ENCODE measurements around the gene CALM1.

Gene CALM1

DNA sequence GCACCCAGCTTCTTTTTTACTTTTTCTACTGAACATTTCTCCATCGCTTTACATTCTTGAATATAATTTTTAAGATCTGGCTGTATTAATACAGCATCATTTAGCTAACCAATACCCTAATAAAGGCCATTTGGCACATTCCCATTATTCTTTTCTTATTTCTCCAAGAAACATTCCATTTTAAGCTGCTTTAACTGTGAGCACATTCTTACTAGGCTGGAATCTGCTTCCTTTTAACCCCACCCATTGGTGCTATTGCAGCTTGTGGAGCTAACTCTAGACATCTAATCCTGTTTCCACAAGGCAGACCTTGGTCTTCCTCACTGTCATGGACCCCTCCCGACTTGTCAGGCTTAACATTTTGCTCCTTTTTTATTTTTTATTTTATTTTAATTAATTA, 15.2 kb downstream of the CALM1 start:
- no peak for TF ChIP-seq EZH2phosphoT487 (conservative IDR thresholded peaks at IDR 0.05; ENCODE audit: low read length)
- TF ChIP-seq, protein P1, sequence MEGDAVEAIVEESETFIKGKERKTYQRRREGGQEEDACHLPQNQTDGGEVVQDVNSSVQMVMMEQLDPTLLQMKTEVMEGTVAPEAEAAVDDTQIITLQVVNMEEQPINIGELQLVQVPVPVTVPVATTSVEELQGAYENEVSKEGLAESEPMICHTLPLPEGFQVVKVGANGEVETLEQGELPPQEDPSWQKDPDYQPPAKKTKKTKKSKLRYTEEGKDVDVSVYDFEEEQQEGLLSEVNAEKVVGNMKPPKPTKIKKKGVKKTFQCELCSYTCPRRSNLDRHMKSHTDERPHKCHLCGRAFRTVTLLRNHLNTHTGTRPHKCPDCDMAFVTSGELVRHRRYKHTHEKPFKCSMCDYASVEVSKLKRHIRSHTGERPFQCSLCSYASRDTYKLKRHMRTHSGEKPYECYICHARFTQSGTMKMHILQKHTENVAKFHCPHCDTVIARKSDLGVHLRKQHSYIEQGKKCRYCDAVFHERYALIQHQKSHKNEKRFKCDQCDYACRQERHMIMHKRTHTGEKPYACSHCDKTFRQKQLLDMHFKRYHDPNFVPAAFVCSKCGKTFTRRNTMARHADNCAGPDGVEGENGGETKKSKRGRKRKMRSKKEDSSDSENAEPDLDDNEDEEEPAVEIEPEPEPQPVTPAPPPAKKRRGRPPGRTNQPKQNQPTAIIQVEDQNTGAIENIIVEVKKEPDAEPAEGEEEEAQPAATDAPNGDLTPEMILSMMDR (IDR thresholded peaks at IDR 0.05; ENCODE audit: insufficient read depth, low read length, poor library complexity, severe bottlenecking): no peak
- no peak overlapping the region for H3K4me3 ChIP-seq (ENCODE audit: insufficient read depth, low read length, poor library complexity, severe bottlenecking)
- 0 out of 2 replicates have a peak, but pooled peaks cover 9% of the 10 kb centered on the region for H3F3A ChIP-seq (ENCODE audit: insufficient read depth)
- no peak overlapping the region for H3K27ac ChIP-seq (ENCODE audit: low read depth, low read length)
- H2AFZ ChIP-seq (ENCODE audit: low read depth, low read length, severe bottlenecking): no peak overlapping the region
- H3K36me3 ChIP-seq (ENCODE audit: low read length): no peaks in the 10 kb centered on the region
- no peak overlapping the region for H3K4me2 ChIP-seq (ENCODE audit: low read depth, low read length, poor library complexity, severe bottlenecking)
- H4K20me1 ChIP-seq (ENCODE audit: low read depth, low read length): no peaks in the 10 kb centered on the region
- H3K9me3 ChIP-seq (ENCODE audit: insufficient read depth, low read length): no peaks in the 10 kb centered on the region
- no peaks in the 10 kb centered on the region for H3K27me3 ChIP-seq (ENCODE audit: low read length)
- H3K9ac ChIP-seq (ENCODE audit: low read length): no peak overlapping the region
- H3K79me2 ChIP-seq (ENCODE audit: insufficient read depth, low read length): no peaks in the 10 kb centered on the region
- no peaks in the 10 kb centered on the region for H3K9me2 ChIP-seq (replicated peaks; ENCODE audit: insufficient read depth, low read length)

DNA sequence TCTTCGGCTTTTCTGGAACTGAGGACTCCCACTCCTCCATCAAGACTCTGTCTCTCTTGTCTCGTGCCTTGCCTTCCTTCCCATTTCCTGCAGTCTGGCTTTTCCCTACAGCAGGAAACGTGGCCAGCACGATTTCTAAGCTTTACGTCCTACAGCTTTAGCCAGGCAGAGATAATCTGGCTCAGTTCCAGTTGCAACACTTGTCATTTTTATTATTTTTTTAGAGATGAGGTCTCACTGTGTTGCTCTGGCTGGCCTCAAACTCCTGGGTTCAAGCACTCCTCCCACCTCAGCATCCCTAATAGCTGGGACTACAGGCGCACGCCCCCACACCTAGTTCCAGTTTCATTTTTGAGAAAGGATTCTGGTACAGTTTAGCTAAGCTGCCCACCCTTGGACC, 19.9 kb downstream of the CALM1 start:
- no peak overlapping the region for H2AFZ ChIP-seq (ENCODE audit: low read depth, low read length, severe bottlenecking)

DNA sequence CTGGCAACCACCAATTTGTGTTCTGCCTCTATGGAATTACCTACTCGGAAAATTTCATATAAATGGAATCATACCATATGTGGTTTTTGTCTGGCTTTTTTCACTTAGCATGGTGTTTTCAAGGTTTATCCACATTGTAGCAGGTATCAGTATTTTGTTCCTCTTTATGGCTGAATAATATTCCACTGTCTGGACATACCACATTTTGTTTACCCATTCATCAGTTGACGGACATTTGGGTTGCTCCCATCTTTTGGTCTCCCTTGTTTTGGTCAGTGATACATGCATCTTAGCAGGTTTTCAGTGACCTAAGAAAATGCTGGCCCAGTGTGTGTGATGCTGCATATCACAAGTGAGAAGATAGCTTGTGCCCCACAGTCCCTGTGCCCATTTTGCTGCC, 21.2 kb downstream of the CALM1 start:
- no peak overlapping the region for H2AFZ ChIP-seq (ENCODE audit: low read depth, low read length, severe bottlenecking)
- no peaks in the 10 kb centered on the region for H3K9me3 ChIP-seq (ENCODE audit: insufficient read depth, low read length)
- no peak for TF ChIP-seq EZH2phosphoT487 (conservative IDR thresholded peaks at IDR 0.05; ENCODE audit: low read length)
- TF ChIP-seq, protein P1 (IDR thresholded peaks at IDR 0.05; ENCODE audit: insufficient read depth, low read length, poor library complexity, severe bottlenecking): no peak
- no peaks in the 10 kb centered on the region for H3K27me3 ChIP-seq (ENCODE audit: low read length)
- H3K79me2 ChIP-seq (ENCODE audit: insufficient read depth, low read length): no peaks in the 10 kb centered on the region
- H3F3A ChIP-seq (ENCODE audit: insufficient read depth): no peaks in the 10 kb centered on the region
- no peaks in the 10 kb centered on the region for H4K20me1 ChIP-seq (ENCODE audit: low read depth, low read length)
- no peaks in the 10 kb centered on the region for H3K36me3 ChIP-seq (ENCODE audit: low read length)
- H3K4me2 ChIP-seq (ENCODE audit: low read depth, low read length, poor library complexity, severe bottlenecking): no peak overlapping the region
- H3K4me3 ChIP-seq (ENCODE audit: insufficient read depth, low read length, poor library complexity, severe bottlenecking): no peak overlapping the region
- no peak overlapping the region for H3K9ac ChIP-seq (ENCODE audit: low read length)
- H3K9me2 ChIP-seq (replicated peaks; ENCODE audit: insufficient read depth, low read length): no peaks in the 10 kb centered on the region
- no peak overlapping the region for H3K27ac ChIP-seq (ENCODE audit: low read depth, low read length)

More for the DNA sequence above, 19.9 kb downstream of the CALM1 start:
- H3K9me3 ChIP-seq (ENCODE audit: insufficient read depth, low read length): no peaks in the 10 kb centered on the region
- no peak for TF ChIP-seq EZH2phosphoT487 (conservative IDR thresholded peaks at IDR 0.05; ENCODE audit: low read length)
- TF ChIP-seq, protein P1 (IDR thresholded peaks at IDR 0.05; ENCODE audit: insufficient read depth, low read length, poor library complexity, severe bottlenecking): no peak
- H3K79me2 ChIP-seq (ENCODE audit: insufficient read depth, low read length): no peaks in the 10 kb centered on the region
- H3K9me2 ChIP-seq (replicated peaks; ENCODE audit: insufficient read depth, low read length): no peaks in the 10 kb centered on the region
- H3F3A ChIP-seq (ENCODE audit: insufficient read depth): no peaks in the 10 kb centered on the region
- H3K27me3 ChIP-seq (ENCODE audit: low read length): no peaks in the 10 kb centered on the region
- H3K36me3 ChIP-seq (ENCODE audit: low read length): no peaks in the 10 kb centered on the region
- no peak overlapping the region for H3K27ac ChIP-seq (ENCODE audit: low read depth, low read length)
- H4K20me1 ChIP-seq (ENCODE audit: low read depth, low read length): no peaks in the 10 kb centered on the region
- no peak overlapping the region for H3K4me3 ChIP-seq (ENCODE audit: insufficient read depth, low read length, poor library complexity, severe bottlenecking)
- H3K4me2 ChIP-seq (ENCODE audit: low read depth, low read length, poor library complexity, severe bottlenecking): no peak overlapping the region
- H3K9ac ChIP-seq (ENCODE audit: low read length): no peak overlapping the region
